ENCODE measurements around the gene CLASP1.

GRCh38 chr2:121293450-121294325, 355.6 kb downstream of the CLASP1 start:
- TF ChIP-seq POLR2AphosphoS5 (IDR thresholded peaks at IDR 0.05; ENCODE audit: insufficient read depth, low read depth, low read length) (no peak), POLR2A (IDR thresholded peaks at IDR 0.05; ENCODE audit: low read depth, low read length) (no peak), CTCF (IDR thresholded peaks at IDR 0.05; ENCODE audit: extremely low read depth in 1 of 2, insufficient read depth in 1 of 2, low read depth in 1 of 2, low read length in 2 of 2) (no peak), MYC (IDR thresholded peaks at IDR 0.05; ENCODE audit: low read depth, low read length) (no peak), EZH2 (IDR thresholded peaks at IDR 0.05; ENCODE audit: borderline replicate concordance, low read depth, low read length, severe bottlenecking) (no peak), MAX (IDR thresholded peaks at IDR 0.05; ENCODE audit: insufficient read depth, insufficient read length) (no peak), FOS (IDR thresholded peaks at IDR 0.05; ENCODE audit: borderline replicate concordance, insufficient read depth, low read length) (no peak), JUN (IDR thresholded peaks at IDR 0.05; ENCODE audit: borderline replicate concordance, insufficient read depth, insufficient read length, low read depth) (no peak)

Data from endothelial cell of umbilical vein (primary cell).